ENCODE results near the gene KCNH8. TPM values are rescaled to one million over a fixed set of nuclear protein-coding genes. Genes with fewer than 3 reads are reported as not detected.

KCNH8 gene
- total and polyA plus RNA-seq, 2 of the 4 experiments (the other 2 are of a cell fraction): not detected

DNA sequence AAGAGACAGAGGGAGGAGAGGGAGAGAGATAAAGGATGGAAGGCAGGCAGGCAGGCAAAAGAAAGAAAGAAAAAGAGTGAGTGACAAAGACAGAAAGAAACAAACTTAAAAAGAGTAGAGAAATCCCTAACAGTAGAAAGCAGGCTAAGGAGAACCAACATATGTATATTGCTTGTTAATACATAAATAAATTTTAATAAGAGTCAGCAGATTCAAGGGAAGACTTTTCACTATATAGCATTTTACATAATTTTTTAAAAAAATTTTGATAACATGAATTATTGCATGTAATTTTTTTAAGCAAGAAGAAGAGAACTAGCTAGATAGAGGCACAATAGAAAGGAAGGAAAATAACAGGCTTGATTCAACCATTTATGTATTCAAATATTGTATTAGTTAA lies 291.6 kb downstream of the KCNH8 start:
- Histone ChIP-seq H2BK5ac (ENCODE audit: low read depth, low read length, poor library complexity, severe bottlenecking) (no peak overlapping the region), H2BK120ac (ENCODE audit: low read depth, low read length) (no peak overlapping the region), H3K18ac (ENCODE audit: low read depth, low read length) (no peak overlapping the region), H3K79me1 (ENCODE audit: low read depth in 1 of 2, low read length in 2 of 2) (no peaks in the 10 kb centered on the region), H2BK15ac (ENCODE audit: low read depth, low read length) (no peak overlapping the region), H3K27ac (ENCODE audit: insufficient read depth, low read length) (no peak overlapping the region), H4K20me1 (ENCODE audit: insufficient read depth, low read length) (no peaks in the 10 kb centered on the region), H2AK5ac (ENCODE audit: low read depth, low read length) (no peak overlapping the region), H3K23ac (ENCODE audit: low read depth, low read length) (no peak overlapping the region), H3K14ac (replicated peaks; ENCODE audit: low read depth, low read length) (no peak overlapping the region), H4K5ac (ENCODE audit: low read depth, low read length) (no peak overlapping the region), H3K36me3 (ENCODE audit: control insufficient read depth, insufficient read depth, low read length) (no peaks in the 10 kb centered on the region), H2BK20ac (ENCODE audit: low read depth, low read length) (no peak overlapping the region), H3K4me3 (ENCODE audit: insufficient read depth, low read depth, low read length) (no peak overlapping the region), H2AFZ (replicated peaks; ENCODE audit: low read length, poor library complexity) (no peak overlapping the region), H4K91ac (ENCODE audit: insufficient read depth, low read depth, low read length) (no peak overlapping the region), H3K9ac (ENCODE audit: low read depth, low read length) (no peak overlapping the region), H3K4me2 (ENCODE audit: low read depth, low read length) (no peak overlapping the region), H3K9me3 (ENCODE audit: control insufficient read depth, insufficient read depth, low read length) (peaks cover 6% of the 10 kb centered on the region), H3K9me1 (ENCODE audit: insufficient read depth, low read length) (no peaks in the 10 kb centered on the region), H4K8ac (ENCODE audit: low read depth in 2 of 2, low read length in 2 of 2) (no peak overlapping the region), H3K27me3 (ENCODE audit: control insufficient read depth, insufficient read depth, low read length) (no peaks in the 10 kb centered on the region), H3K4ac (ENCODE audit: low read depth, low read length) (no peak overlapping the region), H2AK9ac (replicated peaks; ENCODE audit: low read depth, low read length, poor library complexity) (no peak overlapping the region), H3K56ac (ENCODE audit: extremely low read depth, insufficient read depth, low read length) (no peak overlapping the region), H3K4me1 (ENCODE audit: control insufficient read depth, insufficient read depth, low read length) (no peaks in the 10 kb centered on the region)
- TF ChIP-seq MXI1 (IDR thresholded peaks at IDR 0.05; ENCODE audit: borderline replicate concordance, low read depth, low read length): no peak
- TF ChIP-seq MAFK (IDR thresholded peaks at IDR 0.05; ENCODE audit: low read depth, low read length): 0 out of 2 replicates have a peak, but pooled peaks have one; percentile 2
- dilution Hi-C loops (cut with HindIII; ENCODE audit: low sequenced_read_pairs, unreplicated experiment): no loop called here
- CTCF ChIA-PET: no interaction called here
- no TSS peak for BruUV-seq (replicated peaks)
- POLR2A ChIA-PET (ENCODE audit: unreplicated experiment): no interaction called here
- no peak for ATAC-seq (ENCODE audit: low read depth)
- intact Hi-C loops (cut with micrococcal nuclease): no loop called here
- in situ Hi-C loops (cut with MboI; ENCODE audit: low sequenced_read_pairs): no loop called here
- no peak for DNase-seq
